Muscle layer of colon (tissue), 2 donors: ENCODE results near the gene GINS2.

Experiments
- H3K27ac ChIP-seq: one replicate; pipeline ENCODE4 v1.7.0; 2013; ENCODE audit warnings: low read depth, mild to moderate bottlenecking, low read length, moderate library complexity
- H3K27me3 ChIP-seq, 2 donors: one replicate each; pipeline ENCODE4 v1.7.0; 2013; ENCODE audit warnings: low read length in 2 of 2, mild to moderate bottlenecking in 2 of 2; ENCODE audit not compliant: insufficient read depth in 2 of 2, control insufficient read depth in 1 of 2
- H3K36me3 ChIP-seq: one replicate; pipeline ENCODE4 v1.7.0; 2013; ENCODE audit warnings: mild to moderate bottlenecking, low read length; ENCODE audit not compliant: insufficient read depth
- H3K4me1 ChIP-seq: one replicate; pipeline ENCODE4 v1.7.0; 2013; ENCODE audit warnings: mild to moderate bottlenecking, low read length; ENCODE audit not compliant: insufficient read depth
- H3K4me3 ChIP-seq, 2 donors: one replicate each; pipeline ENCODE4 v1.7.0; 2013; ENCODE audit warnings: low read length in 2 of 2, low read depth in 1 of 2, mild to moderate bottlenecking in 1 of 2, moderate library complexity in 1 of 2
- H3K9ac ChIP-seq: one replicate; pipeline ENCODE4 v1.7.0; 2013; ENCODE audit warnings: low read length
- H3K9me3 ChIP-seq: one replicate; pipeline ENCODE4 v1.7.0; 2013; ENCODE audit warnings: mild to moderate bottlenecking, low read length
- donor health status: abdominal sarcoma.
- donor health status: Adenocarcinoma of cecum.

Gene GINS2

GRCh38 chr16:85699628-85700027 lies 10.9 kb upstream of the GINS2 start:
- no peaks in the 10 kb centered on the region for H3K4me1 ChIP-seq
- H3K4me3 ChIP-seq = no peak overlapping the region
- no peak overlapping the region for H3K27ac ChIP-seq
- H3K36me3 ChIP-seq = no peaks in the 10 kb centered on the region
- no peak overlapping the region for H3K9ac ChIP-seq
- peaks cover 0 to 9% of the 10 kb centered on the region in 2 donors for H3K27me3 ChIP-seq
- no peaks in the 10 kb centered on the region for H3K9me3 ChIP-seq

- no peaks in the 10 kb centered on the region for H3K4me1 ChIP-seq
- no peak overlapping the region for H3K4me3 ChIP-seq
- H3K27me3 ChIP-seq = peaks cover 0 to 9% of the 10 kb centered on the region in 2 donors
- H3K9ac ChIP-seq = no peak overlapping the region
- no peaks in the 10 kb centered on the region for H3K9me3 ChIP-seq
- no peaks in the 10 kb centered on the region for H3K36me3 ChIP-seq
- no peak overlapping the region for H3K27ac ChIP-seq
Observed at GRCh38 chr16:85698935-85699558, 10.3 kb upstream of the GINS2 start.

- H3K36me3 ChIP-seq = no peaks in the 10 kb centered on the region
- no peak overlapping the region for H3K4me3 ChIP-seq
- peaks cover 0 to 9% of the 10 kb centered on the region in 2 donors for H3K27me3 ChIP-seq
Observed at GRCh38 chr16:85698459-85698891, 9.7 kb upstream of the GINS2 start.

GRCh38 chr16:85697431-85697830 lies 8.7 kb upstream of the GINS2 start:
- peaks cover 0 to 9% of the 10 kb centered on the region in 2 donors for H3K27me3 ChIP-seq
- no peak overlapping the region for H3K4me3 ChIP-seq
- H3K4me1 ChIP-seq = no peaks in the 10 kb centered on the region
- H3K9me3 ChIP-seq = no peaks in the 10 kb centered on the region
- H3K9ac ChIP-seq = no peak overlapping the region
- H3K27ac ChIP-seq = no peak overlapping the region
- no peaks in the 10 kb centered on the region for H3K36me3 ChIP-seq

More at GRCh38 chr16:85698459-85698891, 9.7 kb upstream of the GINS2 start:
- Histone ChIP-seq H3K9me3 (no peaks in the 10 kb centered on the region), H3K9ac (no peak overlapping the region), H3K4me1 (no peaks in the 10 kb centered on the region), H3K27ac (no peak overlapping the region)

- Histone ChIP-seq H3K9me3 (no peaks in the 10 kb centered on the region), H3K4me3 (no peak overlapping the region), H3K36me3 (no peaks in the 10 kb centered on the region), H3K27me3 (peaks cover 0 to 9% of the 10 kb centered on the region in 2 donors), H3K9ac (no peak overlapping the region), H3K27ac (no peak overlapping the region), H3K4me1 (no peaks in the 10 kb centered on the region)
Observed at GRCh38 chr16:85696781-85697180, 8.0 kb upstream of the GINS2 start.

- H3K27me3 ChIP-seq = peaks cover 0 to 9% of the 10 kb centered on the region in 2 donors
- no peaks in the 10 kb centered on the region for H3K9me3 ChIP-seq
- no peak overlapping the region for H3K27ac ChIP-seq
- no peaks in the 10 kb centered on the region for H3K4me1 ChIP-seq
- H3K36me3 ChIP-seq = no peaks in the 10 kb centered on the region
- no peak overlapping the region for H3K9ac ChIP-seq
- H3K4me3 ChIP-seq = no peak overlapping the region
Observed at GRCh38 chr16:85695196-85696128, 6.7 kb upstream of the GINS2 start.

- H3K4me1 ChIP-seq = peaks cover 11% of the 10 kb centered on the region
- no peak overlapping the region for H3K4me3 ChIP-seq
- peaks cover 0 to 9% of the 10 kb centered on the region in 2 donors for H3K27me3 ChIP-seq
- H3K9me3 ChIP-seq = no peaks in the 10 kb centered on the region
- no peaks in the 10 kb centered on the region for H3K36me3 ChIP-seq
- no peak overlapping the region for H3K9ac ChIP-seq
- H3K27ac ChIP-seq = no peak overlapping the region
Observed at GRCh38 chr16:85690469-85691064, 1.8 kb upstream of the GINS2 start.

- Histone ChIP-seq H3K36me3 (no peaks in the 10 kb centered on the region), H3K27ac (no peak overlapping the region), H3K27me3 (peaks cover 0 to 8% of the 10 kb centered on the region in 2 donors), H3K4me3 (no peak overlapping the region), H3K9me3 (no peaks in the 10 kb centered on the region), H3K9ac (no peak overlapping the region), H3K4me1 (peaks cover 11% of the 10 kb centered on the region)
Observed at GRCh38 chr16:85689950-85690320, 1.2 kb upstream of the GINS2 start.

- Histone ChIP-seq H3K4me3 (peak overlapping the region in 1 of 2 donors; percentile 18), H3K9ac (no peak overlapping the region), H3K27ac (no peak overlapping the region), H3K27me3 (peaks cover 0 to 8% of the 10 kb centered on the region in 2 donors), H3K9me3 (no peaks in the 10 kb centered on the region), H3K36me3 (no peaks in the 10 kb centered on the region), H3K4me1 (peaks cover 11% of the 10 kb centered on the region)
Observed at GRCh38 chr16:85689285-85689949, 663 bp upstream of the GINS2 start.

GRCh38 chr16:85687651-85688471 lies 893 bp downstream of the GINS2 start:
- Histone ChIP-seq H3K27me3 (peaks cover 0 to 8% of the 10 kb centered on the region in 2 donors), H3K4me1 (peaks cover 11% of the 10 kb centered on the region), H3K36me3 (no peaks in the 10 kb centered on the region), H3K27ac (no peak overlapping the region), H3K9ac (no peak overlapping the region), H3K4me3 (peak overlapping the region; percentile 57 to 63), H3K9me3 (no peaks in the 10 kb centered on the region)
